H1 (cell line): ENCODE results near the gene MRTFB. TPM values are rescaled to one million over a fixed set of nuclear protein-coding genes. Genes with fewer than 3 reads are reported as not detected.

Experiments used
- EP300 ChIP-seq, 2 experiments: IDR thresholded peaks; 1 replicate in 1 of 2; 2 replicates in 1 of 2; pipeline ENCODE4 v1.6.1; 2011 to 2012; ENCODE audit warnings: low read depth in 2 of 2, low read length in 2 of 2, mild to moderate bottlenecking in 2 of 2, borderline replicate concordance in 1 of 2, inconsistent platforms in 1 of 2, moderate library complexity in 1 of 2
- polyA plus RNA-seq, 7 experiments: library from polyadenylated mRNA; depleted of rRNA in 3 of 7; stranded (reverse) in 5 of 7; unstranded in 2 of 7; fragments of >200 nt in 5 of 7; fragments of 200-250 nt in 2 of 7; gene quantifications; 1 replicate in 5 of 7; 2 replicates in 1 of 7; 4 replicates in 1 of 7; pipeline versions ENCODE4 v1.2.1 to v1.2.3, GENCODE V29; 2011 to 2013; ENCODE audit warnings: missing spikeins in 2 of 7, mixed read lengths in 2 of 7
- total RNA-seq: library from RNA; stranded (reverse); fragmentation: NEBNext Ultra II Directional; extraction: Animal tissue kit (Norgen Biotek cat#: 25700); gene quantifications from 2 replicates; pipeline ENCODE4 v1.2.1, GENCODE V29; 2021

MRTFB gene
- total and polyA plus RNA-seq, 2 of the 8 experiments (the other 6 are each of a cell fraction or from before 2014, with no cell fraction given): 13.5 to 34.9 TPM

GRCh38 chr16:14106457-14106856 is 35.3 kb downstream of the MRTFB start (continued):
- no peak for TF ChIP-seq EP300 (IDR thresholded peaks at IDR 0.05; ENCODE audit: borderline replicate concordance in 1 of 2, low read depth in 2 of 2, low read length in 2 of 2)
